Loucy (cell line): ENCODE measurements around the gene AKNA.

ENCODE experiments used
- H2AFZ ChIP-seq: fragments of 200-600 bp; sonication (generic); 2 replicates; pipeline ENCODE4 v1.6.0; 2016; ENCODE audit warnings: antibody characterized with exemption, mild to moderate bottlenecking, low read length, moderate library complexity
- H3F3A ChIP-seq: fragments of 200-600 bp; 2 replicates; pipeline ENCODE4 v1.6.0; 2016; ENCODE audit warnings: antibody characterized with exemption, low read depth, mild to moderate bottlenecking
- H3K27me3 ChIP-seq: fragments of 200-600 bp; sonication (generic); 2 replicates; pipeline ENCODE4 v1.6.1; 2014; ENCODE audit warnings: low read length, mild to moderate bottlenecking; ENCODE audit not compliant: insufficient read depth, poor library complexity, severe bottlenecking
- H3K36me3 ChIP-seq: fragments of 200-600 bp; sonication (generic); 2 replicates; pipeline ENCODE4 v1.6.1; 2016; ENCODE audit warnings: low read length; ENCODE audit not compliant: insufficient read depth
- H3K4me1 ChIP-seq: fragments of 200-600 bp; sonication (generic); 2 replicates; pipeline ENCODE4 v1.5.1; 2014; ENCODE audit warnings: low read length, mild to moderate bottlenecking; ENCODE audit not compliant: insufficient read depth, poor library complexity, severe bottlenecking
- H3K4me2 ChIP-seq: fragments of 200-600 bp; sonication (generic); 2 replicates; pipeline ENCODE4 v1.6.0; 2014; ENCODE audit warnings: antibody characterized with exemption, low read length, low read depth, mild to moderate bottlenecking; ENCODE audit not compliant: poor library complexity, severe bottlenecking
- H3K4me3 ChIP-seq: fragments of 200-600 bp; sonication (generic); 2 replicates; pipeline ENCODE4 v1.5.1; 2014; ENCODE audit warnings: low read length, mild to moderate bottlenecking, mixed read lengths; ENCODE audit not compliant: poor library complexity, severe bottlenecking
- H3K79me2 ChIP-seq: fragments of 200-600 bp; sonication (generic); 2 replicates; pipeline ENCODE4 v1.6.1; 2014; ENCODE audit warnings: low read length; ENCODE audit not compliant: insufficient read depth
- H3K9ac ChIP-seq: fragments of 200-600 bp; sonication (generic); 2 replicates; pipeline ENCODE4 v1.6.0; 2014; ENCODE audit warnings: mild to moderate bottlenecking, low read depth, low read length, moderate library complexity; ENCODE audit not compliant: poor library complexity, severe bottlenecking
- H3K9me2 ChIP-seq: fragments of 200-600 bp; sonication (generic); replicated peaks from 2 replicates; pipeline ENCODE4 v1.6.1; 2016; ENCODE audit warnings: low read depth, low read length, mixed read lengths
- H3K9me3 ChIP-seq: fragments of 200-600 bp; sonication (generic); 2 replicates; pipeline ENCODE4 v1.6.1; 2014; ENCODE audit warnings: mild to moderate bottlenecking, antibody characterized with exemption, low read length, low read depth; ENCODE audit not compliant: insufficient read depth
- H4K20me1 ChIP-seq: fragments of 200-600 bp; sonication (generic); 2 replicates; pipeline ENCODE4 v1.6.0; 2014; ENCODE audit warnings: antibody characterized with exemption, low read length, mild to moderate bottlenecking; ENCODE audit not compliant: insufficient read depth, poor library complexity, severe bottlenecking
- CTCF ChIP-seq: fragments of 200-600 bp; sonication (generic); conservative IDR thresholded peaks from 2 replicates; pipeline ENCODE4 v1.5.1; 2014; ENCODE audit warnings: mild to moderate bottlenecking, antibody characterized with exemption, low read length
- EZH2phosphoT487 ChIP-seq: fragments of 200-600 bp; IDR thresholded peaks from 2 replicates; pipeline ENCODE4 v1.6.1; 2018; ENCODE audit warnings: antibody characterized with exemption, mild to moderate bottlenecking, moderate library complexity, borderline replicate concordance

AKNA gene

GRCh38 chr9:114414346-114414745 lies 26.6 kb upstream of the AKNA start:
- Histone ChIP-seq H3F3A (no peaks in the 10 kb centered on the region), H3K9me3 (no peaks in the 10 kb centered on the region), H3K27me3 (no peaks in the 10 kb centered on the region), H4K20me1 (no peaks in the 10 kb centered on the region), H2AFZ (0 out of 2 replicates have a peak overlapping the region, but pooled peaks have one; percentile 47), H3K79me2 (no peaks in the 10 kb centered on the region), H3K4me1 (peaks cover 4% of the 10 kb centered on the region), H3K4me2 (no peak overlapping the region), H3K9me2 (no peaks in the 10 kb centered on the region), H3K9ac (no peak overlapping the region), H3K4me3 (no peak overlapping the region), H3K36me3 (no peaks in the 10 kb centered on the region)
- TF ChIP-seq CTCF (no peak), EZH2phosphoT487 (no peak)

- Histone ChIP-seq H3K9me3 (no peaks in the 10 kb centered on the region), H2AFZ (peak overlapping the region; percentile 47), H3K27me3 (no peaks in the 10 kb centered on the region), H3K79me2 (no peaks in the 10 kb centered on the region), H3K4me1 (peaks cover 4% of the 10 kb centered on the region), H3F3A (no peaks in the 10 kb centered on the region), H3K36me3 (no peaks in the 10 kb centered on the region), H4K20me1 (no peaks in the 10 kb centered on the region), H3K4me2 (no peak overlapping the region), H3K9me2 (no peaks in the 10 kb centered on the region), H3K9ac (no peak overlapping the region), H3K4me3 (no peak overlapping the region)
- no peak for TF ChIP-seq CTCF
- TF ChIP-seq EZH2phosphoT487 = no peak
Measured at GRCh38 chr9:114413861-114414301, 26.1 kb upstream of the AKNA start.

- no peaks in the 10 kb centered on the region for H3K9me3 ChIP-seq
- no peaks in the 10 kb centered on the region for H3K27me3 ChIP-seq
- no peak overlapping the region for H3K4me2 ChIP-seq
- H3K36me3 ChIP-seq = no peaks in the 10 kb centered on the region
- no peak overlapping the region for H2AFZ ChIP-seq
- TF ChIP-seq CTCF (no peak), EZH2phosphoT487 (no peak)
- no peaks in the 10 kb centered on the region for H3K79me2 ChIP-seq
- no peak overlapping the region for H3K9ac ChIP-seq
- no peaks in the 10 kb centered on the region for H3K9me2 ChIP-seq
- H4K20me1 ChIP-seq = no peaks in the 10 kb centered on the region
- H3F3A ChIP-seq = no peaks in the 10 kb centered on the region
- no peak overlapping the region for H3K4me3 ChIP-seq
- H3K4me1 ChIP-seq = peaks cover 4% of the 10 kb centered on the region
Measured at GRCh38 chr9:114412048-114412683, 24.4 kb upstream of the AKNA start.
